ENCODE data around the gene SIRPG.
"Not testable (repeated sequence)": the region's sequence is repeated elsewhere in the genome, so short reads cannot be mapped to it uniquely, and the experiment has no call there.

The SIRPG gene

DNA sequence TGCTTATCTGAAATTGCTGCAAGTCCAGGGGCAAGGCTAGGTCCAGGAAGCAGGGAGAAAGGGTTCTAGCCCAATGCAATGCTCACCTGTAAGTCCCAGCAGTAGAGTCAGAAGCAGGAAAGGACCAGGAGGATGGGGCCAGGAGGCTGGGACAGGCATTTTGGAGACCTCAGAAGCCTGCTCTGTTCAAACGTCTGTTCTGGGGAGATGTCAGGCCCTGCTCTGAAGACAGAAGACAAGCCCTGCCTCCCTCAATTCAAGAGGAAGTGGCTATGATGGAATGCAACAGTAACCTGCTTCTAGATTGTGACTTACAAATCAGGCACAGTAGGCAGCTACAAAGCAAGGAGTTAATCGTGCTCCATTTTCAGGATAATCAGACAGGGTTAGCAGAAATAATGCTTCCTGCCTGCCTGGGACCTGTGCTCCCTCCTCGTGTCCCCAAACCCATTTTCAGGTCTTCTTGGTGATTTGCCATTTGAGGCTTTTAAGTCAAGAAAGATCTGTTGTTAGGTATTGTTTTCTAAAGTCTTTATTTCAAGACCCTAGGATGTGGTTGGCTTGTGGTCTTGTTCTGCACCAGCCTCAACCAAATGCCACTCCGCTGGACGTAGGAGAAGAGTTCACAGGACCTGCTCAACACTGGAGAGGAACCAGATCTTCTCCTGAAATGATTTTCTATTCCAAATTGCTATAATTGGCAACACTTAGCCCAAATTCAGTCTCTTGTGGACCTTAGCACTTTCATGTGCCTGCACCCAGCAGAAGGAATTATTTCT lies at the start of gene SIRPG:
TSS of gene SIRPG (minus strand) at position 224 of the 779 bp plus-strand sequence. CDS start at position 159, 65 bp downstream.
- DNase-seq: no peak

DNA sequence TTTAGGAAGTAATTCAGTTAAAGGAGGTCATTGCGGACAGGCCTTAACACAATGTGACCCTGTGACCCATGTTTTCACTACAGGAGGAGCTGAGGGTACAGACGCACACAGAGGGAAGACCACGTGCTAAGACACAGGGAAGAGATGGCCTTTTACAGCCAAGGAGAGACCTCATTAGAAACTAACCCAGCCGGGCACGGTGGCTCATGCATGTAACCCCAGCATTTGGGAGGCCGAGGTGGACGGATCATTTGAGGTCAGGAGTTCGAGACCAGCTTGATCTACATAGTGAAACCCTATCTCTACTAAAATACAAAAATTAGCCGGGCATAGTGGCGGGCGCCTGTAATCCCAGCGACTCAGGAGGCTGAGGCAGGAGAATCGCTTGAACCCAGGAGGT lies 49.3 kb upstream of the SIRPG start:
- DNase-seq: not testable (repeated sequence)

DNA sequence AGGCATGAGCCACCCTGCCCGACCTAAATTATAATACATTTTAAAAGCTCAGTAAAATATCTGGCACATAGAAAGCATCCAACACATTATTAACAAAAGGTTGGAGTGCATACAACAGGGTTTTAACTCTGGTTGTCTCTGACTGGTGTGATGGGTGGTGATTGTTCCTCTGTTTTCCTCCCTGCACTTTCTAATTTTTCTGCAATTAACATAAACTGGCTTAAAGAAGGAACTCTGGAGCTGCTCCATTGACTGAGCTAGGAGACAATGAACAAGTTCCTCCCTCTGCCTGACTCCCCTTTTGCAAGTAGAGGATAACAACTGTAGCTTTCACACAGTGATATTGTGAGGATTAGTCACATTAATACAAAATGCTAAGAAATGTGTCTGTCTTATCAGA lies 48.5 kb upstream of the SIRPG start:
- no peak for DNase-seq

DNA sequence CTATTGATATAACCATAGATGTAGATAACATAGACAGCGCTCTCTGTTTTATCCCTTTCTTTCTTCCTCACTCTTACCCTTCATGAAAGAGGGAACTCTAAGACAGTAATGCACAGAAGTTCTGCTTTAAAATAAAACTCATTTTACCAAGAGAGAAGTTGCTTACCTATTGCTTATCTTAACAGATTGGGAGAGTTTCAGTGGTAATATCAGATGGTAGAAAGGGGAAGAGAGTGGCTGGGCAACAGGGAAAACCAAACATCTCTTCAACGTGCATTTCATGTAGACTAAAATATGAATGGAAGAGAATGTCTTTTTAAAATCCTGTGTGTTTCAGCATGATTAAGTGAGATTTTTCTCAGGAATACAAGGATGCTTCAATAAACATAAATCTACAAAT lies 45.3 kb upstream of the SIRPG start:
- no peak for DNase-seq

DNA sequence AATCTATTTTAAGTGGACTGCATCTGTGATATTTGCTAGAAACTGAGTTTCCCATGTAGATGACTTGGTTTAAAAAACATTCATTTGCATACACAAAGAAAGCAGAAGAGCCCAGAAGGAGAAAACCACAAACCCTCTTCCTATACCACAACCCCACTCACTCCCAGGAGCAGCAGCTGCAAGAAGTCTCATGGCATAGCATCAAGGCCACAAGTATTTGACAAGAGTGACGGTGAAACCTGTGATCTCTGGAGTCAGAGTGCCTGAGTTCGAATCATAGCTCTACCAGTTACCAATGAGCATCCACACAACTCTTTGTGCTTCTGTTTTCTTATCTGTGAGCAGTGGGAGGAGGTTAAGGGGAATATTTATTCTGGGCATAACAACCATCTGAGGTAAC lies 44.7 kb upstream of the SIRPG start:
- DNase-seq: no peak

DNA sequence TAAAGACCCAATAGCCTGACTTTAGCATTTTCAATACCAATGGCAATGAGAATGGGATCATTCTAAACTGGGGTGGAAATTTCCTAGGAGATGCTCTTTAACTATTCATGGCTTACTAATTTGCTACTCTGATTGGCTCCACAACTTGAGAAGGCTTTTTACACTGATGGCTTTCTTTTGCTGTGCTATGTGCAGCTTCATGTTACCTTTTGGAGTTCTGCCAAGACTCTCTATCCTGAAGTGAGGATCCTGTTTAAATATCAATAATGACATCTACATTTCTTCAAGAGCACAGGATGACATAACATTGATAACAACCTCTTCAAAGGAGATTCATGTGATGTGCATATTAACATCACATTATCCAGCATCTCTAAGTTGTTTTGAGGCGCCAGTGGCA lies 43.4 kb upstream of the SIRPG start:
- no peak for DNase-seq

DNA sequence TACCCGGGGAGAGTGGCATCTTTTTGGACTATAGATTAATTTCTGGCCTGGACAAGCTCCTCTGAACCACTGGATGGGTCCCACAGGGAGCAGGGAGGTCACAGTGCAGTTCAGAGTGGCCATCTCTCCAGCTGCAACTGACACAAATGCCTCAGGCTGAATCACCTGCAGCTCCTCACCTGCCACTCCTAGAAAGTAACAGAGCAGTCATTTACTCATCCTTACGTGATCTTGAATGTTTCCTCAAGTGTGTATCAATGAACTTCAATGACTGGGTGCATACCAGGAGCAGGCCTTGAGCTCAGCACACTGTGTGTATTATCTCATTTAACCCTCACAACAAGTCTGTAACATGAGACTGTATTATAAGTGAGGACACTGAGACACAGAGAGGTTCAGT lies 40.0 kb upstream of the SIRPG start:
- DNase-seq: no peak

DNA sequence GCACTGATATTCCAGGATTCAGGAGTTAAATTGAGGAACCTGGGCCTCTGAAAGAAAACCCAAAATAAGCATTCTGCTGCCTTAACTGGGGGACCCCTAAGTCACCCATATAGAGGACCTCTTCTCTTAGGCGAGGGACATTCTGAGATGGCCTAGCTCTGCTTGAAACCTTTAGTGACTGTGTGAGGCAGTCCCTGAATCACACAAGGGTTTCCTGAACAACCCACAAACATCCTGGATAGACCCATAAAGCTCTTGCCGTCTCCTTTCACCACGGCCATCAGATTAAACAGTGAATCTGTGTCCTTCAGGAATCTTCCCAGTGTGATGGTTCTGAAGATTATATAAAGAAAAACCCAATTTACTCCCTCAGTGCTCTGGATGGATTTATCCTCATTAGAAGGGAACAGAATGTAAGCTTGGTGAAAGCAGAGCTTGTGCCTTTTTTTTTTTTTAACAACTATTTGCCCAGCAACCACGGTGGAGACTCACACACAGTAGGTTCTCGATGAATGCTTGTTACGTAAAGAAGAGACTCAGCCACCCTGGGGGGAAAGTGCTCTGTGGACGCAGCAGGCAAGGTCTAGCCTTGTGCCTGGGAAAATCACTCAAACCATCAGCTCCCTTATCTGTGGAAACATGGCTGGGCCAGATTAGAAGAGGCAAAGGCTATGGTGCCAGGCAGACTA lies 39.1 kb upstream of the SIRPG start:
- no peak for DNase-seq

DNA sequence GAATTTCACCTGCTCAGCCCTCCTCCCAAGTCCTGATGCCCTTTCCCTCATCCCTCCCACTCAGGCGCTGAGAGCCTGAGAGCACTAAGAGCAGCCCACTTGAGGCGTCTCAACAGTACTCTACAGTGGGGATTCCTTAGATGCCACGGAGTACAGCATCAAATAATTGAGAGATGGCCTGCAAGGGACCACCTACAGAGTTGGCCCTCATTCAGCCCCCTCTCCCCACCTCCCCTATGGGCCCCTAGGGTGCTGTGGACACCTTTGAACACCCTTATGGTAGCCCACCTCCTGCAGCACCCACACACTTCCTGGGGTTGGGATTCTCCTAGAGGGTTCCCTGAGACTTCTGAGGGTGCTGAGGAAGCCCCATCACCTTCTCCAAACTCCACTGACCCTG lies 37.1 kb upstream of the SIRPG start:
- DNase-seq: no peak

DNA sequence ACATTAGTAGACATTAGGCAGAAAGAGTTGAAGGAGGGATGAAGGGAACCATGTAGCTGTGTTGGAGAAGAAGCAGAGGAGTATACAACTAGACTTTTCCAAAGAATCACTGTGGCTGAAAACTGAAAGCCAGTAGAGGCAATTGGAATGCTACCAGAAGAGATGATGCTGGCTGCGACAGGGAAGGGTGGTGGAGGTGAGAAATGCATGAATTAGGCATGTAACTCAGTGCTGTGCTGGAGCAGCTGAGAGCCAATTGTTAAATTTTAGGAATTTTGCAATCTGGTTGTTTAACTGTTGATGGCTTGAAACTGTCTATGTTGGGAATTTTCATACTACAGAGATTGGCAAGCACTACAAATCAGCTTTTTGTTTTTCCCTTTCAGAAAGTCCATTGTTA lies 35.8 kb upstream of the SIRPG start:
- DNase-seq: no peak

DNA sequence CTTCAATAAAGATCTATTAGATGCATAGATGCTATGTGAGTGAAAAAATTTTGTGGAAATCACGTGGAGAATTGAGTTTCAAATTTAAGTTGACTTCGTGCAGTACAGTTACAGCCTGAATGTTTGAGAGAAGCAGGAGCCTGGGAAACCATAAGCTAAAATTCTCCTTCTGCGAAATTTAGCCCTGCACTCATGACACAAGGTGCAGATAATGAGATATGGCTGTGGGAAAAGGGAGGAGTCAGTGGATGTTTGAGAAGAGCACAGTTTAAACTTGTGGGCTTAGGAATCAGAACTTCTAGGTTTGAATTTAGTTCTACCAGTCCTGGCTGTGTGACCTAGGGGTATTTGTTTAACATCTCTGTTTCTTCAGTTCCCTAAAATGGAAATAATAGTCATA lies 32.1 kb upstream of the SIRPG start:
- DNase-seq: no peak

DNA sequence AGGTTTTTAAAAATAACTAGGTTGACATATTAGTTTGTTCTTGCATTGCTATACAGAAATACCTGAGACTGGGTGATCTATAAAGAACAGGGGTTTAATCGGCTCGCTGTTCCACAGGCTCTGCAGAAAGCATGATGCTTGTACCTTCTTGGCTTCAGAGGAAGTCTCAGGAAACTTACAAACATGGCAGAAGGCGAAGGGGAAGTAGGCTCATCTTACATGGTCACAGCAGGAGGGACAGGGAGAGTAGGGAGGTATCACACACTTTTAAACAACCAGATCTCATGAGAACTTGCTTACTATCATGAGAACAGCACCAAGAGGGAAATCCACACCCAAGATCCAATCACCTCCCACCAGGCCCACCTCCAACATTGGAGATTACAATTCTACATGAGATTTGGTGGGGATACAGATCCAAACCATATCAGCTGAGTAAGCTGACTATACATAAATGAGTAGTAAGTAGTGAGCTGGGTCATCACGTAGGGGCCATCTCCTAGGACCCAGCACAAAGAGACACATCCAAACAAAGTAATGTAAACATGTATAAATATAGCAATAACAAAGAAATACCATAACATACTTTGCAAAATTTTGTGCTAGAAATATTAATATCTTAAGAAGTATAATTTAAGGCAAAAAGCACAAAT lies 31.4 kb upstream of the SIRPG start:
- DNase-seq: no peak

DNA sequence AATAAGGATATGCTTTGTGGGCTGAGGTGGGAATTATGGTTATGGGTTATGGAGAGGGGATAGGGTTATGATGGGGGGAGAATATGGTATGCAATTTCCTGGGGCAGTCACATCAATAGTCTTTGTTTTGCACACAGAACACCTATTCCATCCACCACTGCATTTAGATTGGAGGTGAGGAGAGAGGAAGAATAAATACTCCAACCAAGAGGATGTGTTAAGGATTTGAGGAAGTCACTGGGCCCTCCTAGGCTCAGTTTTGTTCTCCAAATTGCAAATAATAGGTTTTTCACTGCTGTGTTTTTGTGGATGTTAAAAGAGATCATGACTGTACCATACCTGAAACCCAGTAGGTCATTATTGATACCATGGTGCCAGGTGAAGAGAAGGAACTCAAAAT lies 29.5 kb upstream of the SIRPG start:
- DNase-seq: no peak

DNA sequence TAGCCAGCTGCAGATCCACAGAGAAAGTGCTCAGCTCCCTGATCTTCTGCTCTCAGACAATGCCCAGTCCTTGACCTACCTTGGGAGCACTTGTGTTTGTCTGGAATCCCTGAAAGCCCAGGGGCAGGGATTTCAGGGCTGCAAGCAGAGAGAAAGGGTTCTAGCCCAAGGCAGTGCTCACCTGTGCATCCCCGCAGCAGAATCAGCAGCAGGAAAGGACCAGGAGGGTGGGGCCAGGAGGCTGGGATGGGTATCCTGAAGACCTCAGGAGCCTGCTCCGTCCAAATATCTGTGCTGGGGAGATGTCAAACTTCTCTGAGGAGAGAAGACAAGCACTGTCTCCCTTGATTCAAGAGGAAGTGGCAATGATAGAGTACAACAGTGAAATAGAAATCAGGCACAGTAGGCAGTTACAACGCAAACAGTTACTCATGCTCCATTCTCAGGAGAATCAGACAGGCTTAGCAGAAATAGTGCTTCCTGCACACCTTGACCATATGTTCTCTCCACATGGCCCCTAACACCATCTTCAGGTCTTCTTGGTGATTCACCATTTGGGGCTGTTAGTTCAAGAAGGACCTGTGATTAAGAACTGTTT lies 28.7 kb upstream of the SIRPG start:
- DNase-seq: no peak

DNA sequence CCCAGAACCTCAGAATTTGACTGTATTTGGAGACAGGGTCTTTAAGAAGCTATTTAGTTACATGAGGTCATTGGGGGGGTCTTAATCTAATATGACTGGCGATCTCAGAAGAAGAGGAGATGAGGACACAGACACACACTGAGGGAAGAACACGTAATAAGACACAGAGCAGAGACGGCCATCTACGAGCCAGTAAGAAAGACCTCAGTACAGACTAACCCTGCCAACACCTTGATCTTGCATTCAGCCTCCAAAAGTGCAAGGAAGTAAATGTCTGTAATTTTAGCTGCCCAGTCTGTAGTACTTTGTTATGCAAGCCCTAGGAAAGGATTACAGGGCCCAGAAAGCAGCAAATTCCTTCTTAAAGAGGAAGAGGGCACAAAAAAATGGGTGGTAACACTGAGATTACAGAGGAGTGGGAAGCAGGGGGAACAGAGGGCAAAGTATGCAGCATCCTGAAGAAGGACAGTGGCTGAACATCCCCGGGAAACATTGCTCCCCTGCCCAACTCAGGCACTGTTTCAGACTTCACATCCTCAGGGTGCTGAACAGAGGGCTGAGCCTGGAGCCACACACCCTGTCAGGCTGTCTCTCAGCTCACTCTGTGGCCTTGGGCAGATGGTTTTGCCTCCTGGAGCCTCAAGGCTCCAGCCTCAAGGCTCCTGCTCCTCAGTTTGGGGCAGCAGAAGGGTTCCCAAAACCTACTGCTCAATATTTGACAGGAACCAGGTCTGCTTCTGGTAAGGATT lies 27.9 kb upstream of the SIRPG start:
- DNase-seq: no peak

DNA sequence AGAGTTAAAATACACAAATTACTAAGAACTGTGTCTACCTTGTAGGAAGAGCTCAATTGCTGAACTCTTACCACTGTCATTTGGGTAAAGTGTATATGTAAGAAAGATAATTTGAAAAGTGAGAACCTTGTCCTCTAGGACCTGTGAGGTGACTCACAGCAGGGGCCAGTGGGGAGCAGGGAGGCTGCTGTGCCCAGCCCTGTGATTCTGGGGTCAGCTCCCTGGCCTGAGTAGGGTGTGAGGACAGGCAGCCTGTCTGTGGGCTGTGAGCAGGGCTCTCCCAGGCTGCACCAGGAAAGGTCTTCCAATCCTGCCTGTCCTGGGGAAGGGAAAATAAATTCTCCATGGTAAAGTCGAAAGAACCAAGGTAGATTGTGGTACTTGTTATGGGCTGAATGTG lies 27.3 kb upstream of the SIRPG start:
- DNase-seq: no peak

DNA sequence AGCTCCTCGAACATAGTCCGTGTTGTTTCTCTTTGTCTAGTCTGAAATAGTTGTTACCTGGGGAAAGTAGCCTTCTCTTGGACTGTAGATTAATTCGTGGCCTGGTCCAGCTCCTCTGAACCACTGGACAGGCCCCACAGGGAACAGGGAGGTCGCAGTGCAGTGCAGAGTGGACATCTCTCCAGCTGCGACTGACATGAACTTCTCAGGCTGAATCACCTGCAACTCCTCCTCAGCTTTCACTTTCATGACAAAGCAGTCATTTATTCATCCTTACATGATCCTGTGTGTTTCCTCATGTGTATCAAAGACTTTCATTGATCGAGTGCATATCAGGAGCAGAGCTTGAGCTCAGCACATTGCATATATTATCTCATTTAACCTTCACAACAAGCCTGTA lies 19.1 kb upstream of the SIRPG start:
- DNase-seq: no peak

DNA sequence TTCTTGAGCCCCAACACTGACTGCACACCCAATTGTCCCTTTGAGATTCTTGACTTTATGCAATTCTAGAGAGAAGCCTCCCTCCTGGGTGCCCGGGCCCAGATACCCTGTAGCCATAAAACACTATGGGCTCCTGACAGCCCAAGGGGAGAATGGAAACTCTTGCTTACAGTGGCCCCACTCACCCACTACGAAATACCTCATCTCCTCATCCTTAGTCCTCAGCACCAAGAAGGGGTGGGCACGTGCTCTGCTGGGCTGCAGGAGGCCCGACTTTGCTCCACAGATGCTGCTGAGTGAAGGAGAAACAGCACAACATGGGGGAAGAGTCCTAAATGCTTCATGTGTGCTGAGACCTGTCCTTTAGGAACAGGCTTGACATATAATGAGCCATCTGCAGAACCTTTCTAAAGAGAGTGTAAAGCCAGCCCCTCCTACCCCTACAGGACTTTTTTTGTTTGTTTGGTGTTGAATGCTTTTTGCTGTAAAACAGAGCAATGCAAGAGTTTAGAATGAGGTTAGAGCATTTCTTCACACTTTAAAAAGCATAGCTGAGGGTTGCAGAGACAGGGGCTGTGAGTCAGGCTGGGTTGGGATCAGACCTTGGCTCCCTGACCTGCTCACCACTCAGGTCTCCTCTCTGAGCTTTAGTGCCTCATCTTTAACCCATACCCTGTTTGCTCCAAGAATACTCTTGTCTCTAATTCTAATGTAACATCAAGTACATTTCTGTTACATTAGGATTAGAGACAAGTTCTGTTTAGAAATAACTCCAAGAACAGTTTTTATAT lies 17.6 kb upstream of the SIRPG start:
- DNase-seq: no peak

DNA sequence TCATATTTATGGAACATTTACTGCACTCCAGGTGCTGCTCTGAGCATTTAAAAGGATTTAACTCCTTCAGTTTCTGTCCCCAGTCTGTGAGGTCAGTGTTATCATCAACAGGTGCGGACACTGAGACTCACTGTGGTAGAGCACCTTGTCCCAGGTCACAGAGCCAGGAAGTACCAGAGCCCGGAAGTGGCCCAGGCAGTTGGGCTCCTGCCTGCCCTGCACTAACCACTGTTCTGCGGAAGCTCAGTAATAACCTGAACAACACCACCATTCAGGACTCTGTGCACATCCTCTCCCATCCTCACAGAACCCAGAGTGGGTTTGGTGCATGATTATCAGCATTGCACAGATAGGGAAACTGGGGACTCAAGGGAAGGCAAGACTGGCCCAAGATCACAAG lies 16.8 kb upstream of the SIRPG start:
- no peak for DNase-seq

DNA sequence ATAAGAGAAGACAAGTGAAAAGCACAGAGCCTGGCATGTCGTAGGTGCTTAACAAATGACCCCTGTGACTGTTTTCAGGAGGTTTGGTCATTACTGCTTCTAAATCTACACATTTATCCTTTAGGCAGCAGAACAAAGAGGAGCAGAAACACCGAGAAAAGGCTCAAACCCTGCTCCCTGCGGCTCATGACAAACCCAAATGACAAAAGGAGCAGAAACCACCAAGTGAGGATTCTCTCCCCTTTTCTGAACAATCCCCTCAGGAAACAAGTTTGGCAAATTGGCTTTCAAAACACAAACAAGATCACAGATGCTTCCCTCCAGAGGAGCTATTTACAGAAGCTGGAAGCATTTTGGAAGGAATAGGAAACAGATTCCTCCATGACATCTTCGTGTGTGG lies 15.8 kb upstream of the SIRPG start:
- DNase-seq: no peak

DNA sequence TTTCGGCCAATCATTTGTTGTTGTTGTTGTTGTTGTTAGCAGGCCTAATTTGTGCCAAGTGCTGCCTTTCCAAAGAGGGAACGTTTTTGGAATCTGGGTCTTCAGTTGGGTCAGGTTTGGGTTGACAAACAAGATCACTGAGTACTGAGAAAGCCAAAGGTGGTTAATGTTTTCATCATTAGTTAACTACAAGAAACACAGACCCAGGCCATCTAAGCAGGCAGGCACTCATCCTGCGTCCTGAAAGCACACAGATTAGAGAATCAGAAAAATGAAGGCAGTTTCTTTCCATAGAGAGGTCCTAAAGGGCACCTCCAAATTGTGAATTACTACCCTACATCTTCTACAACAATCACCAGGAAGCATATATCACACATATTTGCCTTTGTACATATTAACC lies 15.1 kb upstream of the SIRPG start:
- DNase-seq: no peak

All from nucleus accumbens (tissue), 56 donors.